ENCODE results near the gene RND3.

DNA sequence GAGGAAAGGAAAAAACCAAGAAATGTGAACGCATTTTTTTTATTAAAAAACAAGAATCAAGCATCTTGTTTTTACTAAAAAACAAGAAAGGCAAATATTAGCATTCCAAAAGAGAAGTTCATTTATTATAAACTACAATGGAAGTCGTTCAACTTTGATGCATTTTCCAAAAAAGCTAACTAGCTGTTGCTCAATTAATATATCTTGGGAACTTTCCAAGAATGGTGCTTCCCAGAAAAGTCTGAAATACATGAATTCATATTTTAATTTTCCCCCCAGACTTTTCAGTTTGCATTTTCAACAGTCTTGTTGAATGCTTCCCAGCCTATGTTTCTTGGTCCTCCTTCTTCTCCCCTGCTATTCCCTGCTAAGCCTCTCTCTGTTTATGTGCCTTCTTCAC lies 7.5 kb upstream of the RND3 start:
- TF ChIP-seq, protein P1, sequence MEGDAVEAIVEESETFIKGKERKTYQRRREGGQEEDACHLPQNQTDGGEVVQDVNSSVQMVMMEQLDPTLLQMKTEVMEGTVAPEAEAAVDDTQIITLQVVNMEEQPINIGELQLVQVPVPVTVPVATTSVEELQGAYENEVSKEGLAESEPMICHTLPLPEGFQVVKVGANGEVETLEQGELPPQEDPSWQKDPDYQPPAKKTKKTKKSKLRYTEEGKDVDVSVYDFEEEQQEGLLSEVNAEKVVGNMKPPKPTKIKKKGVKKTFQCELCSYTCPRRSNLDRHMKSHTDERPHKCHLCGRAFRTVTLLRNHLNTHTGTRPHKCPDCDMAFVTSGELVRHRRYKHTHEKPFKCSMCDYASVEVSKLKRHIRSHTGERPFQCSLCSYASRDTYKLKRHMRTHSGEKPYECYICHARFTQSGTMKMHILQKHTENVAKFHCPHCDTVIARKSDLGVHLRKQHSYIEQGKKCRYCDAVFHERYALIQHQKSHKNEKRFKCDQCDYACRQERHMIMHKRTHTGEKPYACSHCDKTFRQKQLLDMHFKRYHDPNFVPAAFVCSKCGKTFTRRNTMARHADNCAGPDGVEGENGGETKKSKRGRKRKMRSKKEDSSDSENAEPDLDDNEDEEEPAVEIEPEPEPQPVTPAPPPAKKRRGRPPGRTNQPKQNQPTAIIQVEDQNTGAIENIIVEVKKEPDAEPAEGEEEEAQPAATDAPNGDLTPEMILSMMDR (conservative IDR thresholded peaks at IDR 0.05) = no peak
- TF ChIP-seq ZFX (IDR thresholded peaks at IDR 0.05) = no peak
